GM10266 (cell line): Measurements from ENCODE around the gene DPYSL4.

Experiments
- DNase-seq: peaks from one replicate; pipeline ENCODE4 v3.0.0; 2012; ENCODE audit errors: extremely low spot score
- CTCF ChIP-seq: IDR thresholded peaks from 2 replicates; pipeline ENCODE4 v1.5.1; 2012; ENCODE audit warnings: mild to moderate bottlenecking, low read depth; ENCODE audit not compliant: control insufficient read depth, insufficient read depth; ENCODE audit errors: missing control alignments

Gene DPYSL4

GRCh38 chr10:132204078-132204780 is 17.5 kb downstream of the DPYSL4 start:
- no peak for DNase-seq
- no peak for TF ChIP-seq CTCF

- DNase-seq = no peak
- no peak for TF ChIP-seq CTCF
Measured at GRCh38 chr10:132204781-132205473, 18.2 kb downstream of the DPYSL4 start.

- DNase-seq = no peak
- no peak for TF ChIP-seq CTCF
Measured at GRCh38 chr10:132205650-132206376, 19.1 kb downstream of the DPYSL4 start.

DNA sequence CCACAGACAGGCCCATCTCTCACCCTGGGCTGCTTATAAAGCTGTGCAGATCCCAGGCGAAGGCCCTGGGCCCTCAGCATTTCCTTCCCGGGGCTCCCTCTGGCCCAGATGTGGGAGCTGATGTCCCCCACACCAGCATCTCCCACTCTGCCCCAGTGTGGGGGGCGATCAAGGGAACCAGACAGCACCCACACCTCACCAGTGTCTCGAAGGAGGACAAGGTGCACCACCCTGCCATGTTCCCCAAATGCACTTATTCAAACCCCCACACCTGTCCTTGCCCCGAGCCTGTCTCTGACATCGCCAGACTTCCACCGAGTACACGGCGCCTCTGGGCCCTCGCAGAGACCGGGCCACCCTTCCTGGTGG is 19.6 kb downstream of the DPYSL4 start:
- TF ChIP-seq CTCF = no peak
- DNase-seq = no peak

DNA sequence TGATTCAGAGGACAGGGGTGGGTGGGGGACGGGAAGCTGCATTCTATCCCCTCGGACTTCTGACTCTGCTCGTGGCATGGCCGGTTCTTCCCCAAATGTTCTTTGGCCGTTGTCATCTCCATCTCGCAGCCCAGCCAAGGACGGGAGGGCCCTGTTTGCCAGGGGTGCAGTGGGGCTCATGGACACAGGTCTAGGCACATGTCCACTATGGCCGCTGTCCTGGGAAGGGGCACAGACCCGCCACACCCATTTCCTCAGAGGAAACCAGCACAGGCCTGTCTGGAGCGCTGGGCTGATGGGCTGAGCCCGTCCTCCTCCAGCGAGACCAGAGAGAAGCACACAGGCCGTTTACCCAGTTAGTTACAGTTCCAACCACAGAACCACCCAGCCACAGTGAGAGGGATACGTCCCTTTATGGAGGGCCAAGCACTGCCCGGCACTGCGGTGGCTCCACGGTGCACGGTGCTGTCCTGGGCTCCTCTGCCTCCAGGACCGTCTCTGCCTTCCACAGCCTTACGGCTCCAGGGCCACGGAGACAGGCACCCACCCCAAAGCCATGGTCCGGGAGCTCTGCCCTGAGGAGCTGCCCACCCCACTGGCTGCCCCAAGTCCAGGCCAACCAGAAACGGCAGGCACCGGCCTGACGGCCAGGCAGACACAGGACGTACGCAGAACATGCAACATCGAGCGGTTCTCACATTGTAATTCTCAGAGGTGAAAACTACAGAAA is 20.2 kb downstream of the DPYSL4 start:
- no peak for DNase-seq
- TF ChIP-seq CTCF = no peak

DNA sequence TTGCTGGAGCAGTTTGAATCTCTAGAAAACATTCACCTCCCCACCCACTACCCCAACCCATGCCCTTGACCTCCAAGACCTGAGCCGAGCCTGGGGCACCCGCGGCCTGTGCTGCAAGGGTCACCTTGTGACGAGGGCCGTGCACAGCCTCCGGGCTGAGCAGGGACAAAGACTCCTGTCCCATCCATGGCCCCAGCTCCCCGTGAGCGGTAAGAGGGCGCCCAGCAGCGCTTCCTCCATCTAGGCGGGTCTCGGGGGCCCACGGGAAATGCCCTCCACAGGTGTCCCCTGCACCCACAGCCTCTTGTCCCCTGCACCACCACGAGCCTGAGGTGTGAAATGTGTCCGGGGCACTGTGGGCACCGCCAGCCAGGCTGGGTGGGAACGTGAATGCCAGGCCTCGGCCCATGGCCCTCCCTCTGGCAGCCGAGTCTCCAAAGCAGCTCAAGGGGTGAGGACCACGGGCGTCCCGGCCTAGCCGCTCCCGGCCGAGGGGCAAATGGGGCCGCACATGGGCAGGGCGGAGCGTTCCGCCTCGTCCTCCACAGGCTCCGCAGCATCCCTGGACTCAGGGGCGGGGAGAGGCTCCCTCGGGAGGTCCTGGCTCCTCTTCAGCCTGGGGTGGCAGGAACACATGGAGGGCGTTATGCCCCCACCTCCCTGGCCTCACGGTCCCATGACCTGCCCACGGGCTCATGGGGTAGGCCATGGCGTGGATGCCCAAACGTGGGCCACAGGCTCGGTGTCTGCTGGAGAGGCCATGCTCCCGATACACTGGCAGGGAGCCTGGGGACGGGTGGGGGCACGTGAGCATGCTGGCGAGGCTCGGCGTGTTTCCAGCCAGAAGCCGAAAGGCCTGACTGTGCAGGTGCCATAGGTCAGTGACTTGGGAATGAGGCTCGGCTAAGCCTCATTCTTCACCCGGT is 21.1 kb downstream of the DPYSL4 start:
- TF ChIP-seq CTCF = no peak
- no peak for DNase-seq
